GM21576 (cell line): Measurements from ENCODE around the gene FREY1.

ENCODE experiments used
- ATAC-seq: cut with Tn5 transposase; IDR thresholded peaks from one replicate; pipeline ENCODE4 v1.9.1; 2021; ENCODE audit warnings: mild to moderate bottlenecking, moderate library complexity; ENCODE audit not compliant: unreplicated experiment

Gene FREY1

DNA sequence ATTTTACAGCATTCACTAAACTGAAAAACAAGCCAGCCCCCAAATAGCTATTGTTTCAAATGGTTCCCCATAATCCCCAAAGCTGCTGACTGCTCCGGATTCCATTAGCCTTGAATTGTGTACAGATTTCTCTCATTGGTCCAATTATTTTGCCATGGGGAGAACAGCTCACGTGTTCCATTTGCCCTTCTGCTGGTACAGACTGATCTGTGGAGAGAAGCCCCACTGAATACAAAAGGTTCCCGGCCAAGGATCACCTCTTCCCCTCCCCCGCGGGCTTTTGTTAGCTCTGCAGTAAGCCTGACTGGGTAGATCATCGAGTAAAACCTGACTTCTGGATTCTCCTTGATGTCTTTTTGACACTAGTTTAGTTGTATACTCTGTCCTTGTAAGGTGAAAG is 30.7 kb downstream of the FREY1 start:
- ATAC-seq: no peak

DNA sequence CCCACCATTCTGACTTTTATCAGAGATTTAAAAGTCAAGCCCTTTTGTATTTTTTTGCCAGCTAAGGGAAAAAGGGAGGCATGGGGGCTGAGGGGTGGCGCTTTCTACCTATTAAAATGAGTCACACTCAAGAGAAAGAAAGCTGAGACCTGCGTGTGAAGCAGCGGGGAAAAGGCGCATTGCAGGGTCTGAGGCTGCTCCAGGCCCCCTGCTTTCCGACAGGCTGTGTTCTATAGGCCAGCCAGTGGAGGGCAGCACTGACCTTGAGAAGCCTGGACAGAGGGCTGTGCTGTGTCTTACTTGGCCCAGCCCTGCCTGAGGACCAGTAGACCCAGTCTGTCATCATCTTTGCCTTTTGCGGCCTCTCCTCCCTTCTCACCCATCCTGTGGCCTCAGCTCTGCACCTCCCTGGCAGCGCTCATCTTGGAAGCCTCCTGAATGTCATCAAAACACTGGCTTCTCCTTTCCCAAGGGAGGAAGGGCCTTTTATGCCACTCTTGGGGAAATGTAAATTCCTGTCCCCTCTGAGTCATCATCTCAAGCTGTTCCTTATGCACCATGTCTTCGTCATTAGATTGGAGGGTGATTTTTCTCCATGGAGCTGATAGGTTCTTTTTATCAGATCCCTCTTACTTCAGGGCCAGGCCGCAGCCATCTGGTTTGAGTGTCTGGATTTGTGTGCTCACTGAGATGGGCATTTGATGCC is 34.3 kb downstream of the FREY1 start:
- no peak for ATAC-seq

DNA sequence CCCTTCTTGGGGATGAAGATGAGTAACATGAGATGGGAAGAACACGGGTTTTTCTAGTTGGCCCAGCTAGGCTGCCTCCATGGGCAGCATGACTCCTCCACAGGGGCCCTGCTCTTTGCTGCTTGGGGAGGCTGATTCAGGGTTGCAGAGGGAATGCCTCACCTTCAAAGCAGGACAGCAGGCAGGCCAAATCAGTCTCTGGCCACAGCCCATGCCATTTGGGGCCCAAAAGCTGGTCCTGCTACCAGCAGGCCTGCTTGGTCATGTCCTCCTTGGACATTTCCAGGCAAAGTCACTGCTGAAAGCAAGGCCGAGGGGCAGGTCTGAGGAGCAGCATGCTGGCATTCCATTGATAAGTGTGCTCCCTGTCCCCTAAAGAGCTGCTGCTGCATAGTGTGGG is 35.4 kb downstream of the FREY1 start:
- ATAC-seq: no peak

DNA sequence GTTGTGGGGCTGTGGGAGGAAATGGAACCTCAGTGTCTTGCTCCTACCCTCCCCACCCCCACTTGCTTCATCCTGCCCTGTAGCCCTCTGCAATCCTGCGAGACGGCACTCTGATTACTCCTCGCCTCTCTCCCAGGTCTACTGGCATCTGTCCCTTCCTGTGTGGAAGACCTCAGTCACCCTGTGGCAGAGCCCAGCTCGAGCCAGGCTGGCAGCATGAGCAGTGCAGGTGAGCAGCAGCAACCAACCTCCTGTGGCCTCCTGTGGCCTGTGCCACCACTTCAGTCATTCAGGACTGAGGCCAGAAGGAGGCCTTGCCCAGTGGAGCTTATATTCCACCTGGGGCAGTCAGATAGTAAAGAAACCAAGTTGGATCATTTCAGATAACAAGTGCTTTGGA is 36.4 kb downstream of the FREY1 start:
- no peak for ATAC-seq

DNA sequence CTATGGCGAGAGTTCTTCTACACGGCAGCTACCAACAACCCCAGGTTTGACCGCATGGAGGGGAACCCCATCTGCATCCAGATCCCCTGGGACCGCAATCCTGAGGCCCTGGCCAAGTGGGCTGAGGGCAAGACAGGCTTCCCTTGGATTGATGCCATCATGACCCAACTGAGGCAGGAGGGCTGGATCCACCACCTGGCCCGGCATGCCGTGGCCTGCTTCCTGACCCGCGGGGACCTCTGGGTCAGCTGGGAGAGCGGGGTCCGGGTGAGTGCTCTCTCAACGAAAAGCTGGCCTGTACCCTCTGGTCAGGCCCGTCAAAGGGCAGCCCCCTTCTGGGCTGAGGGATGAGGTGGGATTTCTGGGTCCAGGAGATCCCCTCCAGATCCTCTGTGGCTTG is 37.5 kb downstream of the FREY1 start:
- no peak for ATAC-seq

DNA sequence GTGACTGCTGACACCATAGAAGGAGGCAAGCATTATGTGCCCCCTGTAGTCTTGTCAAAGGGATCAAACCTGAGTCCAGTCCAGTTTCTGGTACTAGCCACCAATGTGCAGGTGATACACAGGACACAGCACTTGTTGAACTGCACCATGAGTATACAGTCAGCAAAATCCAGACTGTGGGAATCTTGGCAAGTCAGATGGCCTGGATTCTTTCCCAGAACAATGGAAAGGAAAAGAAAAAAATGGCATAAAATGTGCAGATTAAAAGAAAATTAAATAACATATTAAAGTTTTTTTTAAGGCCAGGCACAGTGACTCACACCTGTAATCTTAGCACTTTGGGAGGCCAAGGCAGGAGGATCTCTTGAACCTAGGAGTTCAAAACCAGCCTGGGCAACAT is 43.0 kb downstream of the FREY1 start:
- ATAC-seq: no peak

DNA sequence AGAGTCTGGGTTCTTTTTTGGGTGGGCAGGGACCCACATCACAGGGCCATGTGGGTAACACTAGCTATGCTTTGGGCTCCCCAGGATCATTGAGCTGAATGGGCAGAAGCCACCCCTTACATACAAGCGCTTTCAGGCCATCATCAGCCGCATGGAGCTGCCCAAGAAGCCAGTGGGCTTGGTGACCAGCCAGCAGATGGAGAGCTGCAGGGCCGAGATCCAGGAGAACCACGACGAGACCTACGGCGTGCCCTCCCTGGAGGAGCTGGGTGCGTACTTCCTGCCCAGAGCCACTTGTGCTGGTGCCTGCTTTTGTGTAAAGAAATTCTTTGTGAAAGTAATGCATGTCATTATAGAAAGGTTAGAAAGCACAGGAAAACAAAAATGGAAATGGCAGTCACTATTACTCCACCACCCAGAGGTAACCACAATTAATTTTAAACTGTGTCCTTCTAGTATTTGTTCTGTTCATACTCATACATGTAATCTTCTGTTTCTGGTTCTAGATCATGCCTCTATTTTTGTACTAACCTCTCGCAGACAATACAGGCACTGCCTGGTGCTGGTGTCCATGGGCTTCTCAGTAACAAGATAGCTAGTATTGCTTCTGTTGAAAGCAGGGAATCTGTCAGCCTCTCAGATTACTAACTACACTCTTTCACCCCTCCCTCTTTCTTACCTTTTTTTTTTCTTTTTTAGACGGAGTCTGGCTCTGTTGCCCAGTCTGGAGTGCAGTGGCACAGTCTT is 46.1 kb downstream of the FREY1 start:
- ATAC-seq: no peak

DNA sequence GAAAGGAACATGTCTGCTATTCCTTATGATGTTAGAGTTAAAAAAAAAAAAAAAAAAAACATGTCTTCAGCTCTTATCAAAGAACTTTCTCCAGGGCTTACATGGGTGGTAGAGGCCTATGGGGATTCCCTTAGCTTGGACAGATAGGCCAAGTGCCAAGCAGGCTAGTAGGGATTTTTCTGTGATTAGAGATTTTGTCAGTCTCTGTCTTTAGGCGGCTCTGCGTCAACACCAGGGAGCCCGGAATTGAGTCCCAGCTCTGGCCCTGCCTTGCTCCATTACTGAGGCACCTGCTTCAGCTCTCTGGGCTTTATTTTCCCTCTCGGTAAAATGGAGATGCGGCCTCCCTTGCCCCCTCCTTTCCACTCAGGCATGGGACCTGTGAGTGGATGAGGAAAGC is 46.7 kb downstream of the FREY1 start:
- no peak for ATAC-seq

DNA sequence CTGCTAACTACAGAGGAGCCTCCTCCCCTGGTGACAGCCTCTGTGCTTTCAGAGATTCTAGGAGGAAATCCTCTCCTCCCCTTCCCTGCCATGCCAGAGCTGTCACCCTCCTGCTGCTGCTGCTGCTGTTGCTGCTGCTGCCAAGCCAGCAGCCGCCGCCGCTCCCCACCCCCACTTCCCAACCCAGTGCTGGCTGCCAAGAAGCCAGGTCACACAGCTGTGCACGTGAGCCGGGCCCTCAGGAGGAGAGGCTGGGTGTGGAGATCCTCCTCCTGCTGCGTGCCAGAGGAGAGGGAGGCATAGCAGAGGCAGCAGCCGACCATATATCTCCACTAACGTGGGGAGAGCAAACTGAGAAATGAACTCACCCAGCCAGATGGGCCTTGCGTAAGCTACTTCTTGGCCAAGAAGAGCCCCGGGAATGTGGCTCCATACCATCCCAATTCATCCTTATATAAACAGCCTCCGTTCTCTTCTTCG is 47.4 kb downstream of the FREY1 start:
- ATAC-seq: no peak

DNA sequence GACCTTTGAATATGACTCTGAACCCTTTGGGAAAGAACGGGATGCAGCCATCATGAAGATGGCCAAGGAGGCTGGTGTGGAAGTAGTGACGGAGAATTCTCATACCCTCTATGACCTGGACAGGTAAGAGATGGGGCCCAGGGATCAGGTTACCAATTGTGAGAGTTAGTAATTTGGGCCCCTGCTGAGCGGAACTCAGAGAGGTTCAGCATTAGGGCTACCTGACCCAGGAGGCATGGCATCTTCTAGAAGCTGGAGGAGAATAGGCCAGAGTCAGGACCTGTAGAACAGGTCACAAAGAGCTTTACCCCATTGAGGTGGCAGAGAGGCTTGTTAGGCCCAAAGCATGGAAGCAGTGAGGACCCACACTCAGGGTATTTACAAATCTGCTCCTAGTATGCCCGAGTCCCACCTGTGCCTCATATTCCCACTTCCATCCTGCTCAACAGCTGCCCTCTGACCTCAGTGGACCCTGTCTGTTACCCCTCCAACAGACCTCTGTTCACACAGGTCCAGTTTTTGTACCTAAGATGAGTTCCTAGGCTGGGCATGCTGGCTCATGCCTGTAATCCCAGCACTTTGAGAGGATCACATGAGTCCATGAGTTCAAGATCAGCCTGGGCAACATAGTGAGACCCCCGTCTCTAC is 48.2 kb downstream of the FREY1 start:
- ATAC-seq: no peak

DNA sequence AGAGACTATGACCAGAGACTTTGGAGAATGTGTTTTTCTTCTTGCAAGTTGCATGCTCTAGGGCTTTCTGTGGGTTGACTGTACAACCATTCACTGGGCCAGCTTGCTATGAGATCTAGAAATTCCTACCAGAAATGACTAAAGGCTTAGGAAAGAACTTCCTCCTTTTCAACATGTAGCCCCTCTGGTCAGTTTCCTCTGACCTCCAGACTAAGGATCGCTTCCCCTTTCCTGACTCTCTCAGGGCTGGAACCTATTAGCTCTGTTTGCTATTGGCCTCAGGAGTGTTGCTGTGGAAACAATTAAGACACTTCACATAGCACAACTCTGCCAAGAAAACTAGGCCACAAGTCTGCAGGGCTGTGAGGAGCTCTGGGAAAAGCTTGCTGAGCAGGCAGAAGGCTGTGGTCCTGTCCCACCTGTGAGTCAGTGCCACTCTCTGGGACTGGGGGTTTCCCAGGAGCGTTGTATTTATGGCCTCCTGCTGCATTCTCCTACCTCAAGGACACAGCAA is 49.1 kb downstream of the FREY1 start:
- ATAC-seq: no peak
